Measurements from ENCODE around the gene AMPH.

DNA sequence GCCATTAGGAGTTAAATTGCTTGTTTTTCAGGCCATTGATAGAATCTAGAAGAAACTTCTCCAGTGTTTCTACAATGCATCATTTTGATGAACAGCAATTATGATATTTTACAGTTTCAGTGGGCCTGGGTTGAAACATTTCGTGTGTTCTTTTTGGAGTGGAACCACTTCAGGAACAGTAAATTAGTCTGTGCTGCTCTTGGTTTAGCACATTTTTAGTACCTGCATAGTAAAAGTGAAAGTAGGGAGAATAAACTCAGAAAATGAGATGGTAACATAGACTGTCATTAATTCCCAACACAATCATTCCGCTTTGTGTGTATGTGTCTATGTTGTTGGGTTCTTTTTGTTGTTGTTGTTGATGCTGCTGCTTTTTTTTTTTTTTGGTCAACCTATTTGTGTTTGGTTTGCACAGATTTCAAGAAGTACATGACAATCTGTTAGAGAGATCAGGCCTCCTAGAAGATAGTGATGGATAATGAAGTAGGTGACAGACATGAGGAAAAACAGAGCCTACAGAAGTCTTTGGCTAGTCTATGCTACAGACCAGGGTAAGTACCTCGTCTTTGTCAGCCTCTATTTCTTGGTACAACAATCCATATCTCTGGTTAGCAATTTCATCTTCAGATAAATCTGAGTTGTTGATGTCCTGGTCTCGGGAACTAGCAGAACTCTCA, 203.8 kb downstream of the AMPH start:
- no peak for TF ChIP-seq POLR2AphosphoS5 (IDR thresholded peaks at IDR 0.05; ENCODE audit: low read depth, low read length)
- TF ChIP-seq TAF1 (IDR thresholded peaks at IDR 0.05; ENCODE audit: low read depth, low read length): no peak
- no peak for TF ChIP-seq POLR2A (IDR thresholded peaks at IDR 0.05; ENCODE audit: low read depth, low read length)
- no peak for TF ChIP-seq SPI1 (IDR thresholded peaks at IDR 0.05; ENCODE audit: low read depth, low read length)
- TF ChIP-seq PAX5 (IDR thresholded peaks at IDR 0.05; ENCODE audit: insufficient read depth, low read length, severe bottlenecking): no peak
- TF ChIP-seq POU2F2 (IDR thresholded peaks at IDR 0.05; ENCODE audit: low read depth, low read length): no peak

Data from GM12891 (cell line).